ENCODE measurements around the gene PROSER2. TPM values are rescaled to one million over a fixed set of nuclear protein-coding genes. Genes with fewer than 3 reads are reported as not detected.

PROSER2 gene
- total and polyA plus RNA-seq, 10 donors, result 1.6 to 15.4 (median 6.1) TPM

GRCh38 chr10:11891776-11892486, 68.8 kb downstream of the PROSER2 start:
- Histone ChIP-seq H3K4me1 (peaks cover 0 to 1% (median 0%) of the 10 kb centered on the region in 6 donors), H3K36me3 (no peaks in the 10 kb centered on the region), H3K27ac (no peak overlapping the region), H3K4me3 (no peak overlapping the region), H3K9me3 (no peaks in the 10 kb centered on the region), H3K27me3 (replicated peaks in 1 of 7) (no peaks in the 10 kb centered on the region)
- intact Hi-C loops (cut with DNase I; ENCODE audit: low total_unique reads), result no loop called here
- TF ChIP-seq CTCF (IDR thresholded peaks at IDR 0.05 in 8 of 11, conservative IDR thresholded peaks at IDR 0.05 in 3 of 11) (no peak), POLR2AphosphoS5 (IDR thresholded peaks at IDR 0.05) (no peak), POLR2A (IDR thresholded peaks at IDR 0.05) (no peak)
- peak; percentile 29 for DNase-seq
- WGBS, 5 donors, result 93 to 98% (median 95%) methylated on average over 22 of the region's 22 CpGs

- intact Hi-C loops (cut with DNase I; ENCODE audit: low total_unique reads), result no loop called here
- no peaks in the 10 kb centered on the region for H3K36me3 ChIP-seq
- peak; percentile 68 for DNase-seq
- WGBS, 5 donors, result 88 to 98% (median 91%) methylated on average over 15 to 22 of the region's 22 CpGs
- H3K4me1 ChIP-seq, result no peaks in the 10 kb centered on the region
- no peaks in the 10 kb centered on the region for H3K27me3 ChIP-seq (replicated peaks in 1 of 7)
- no peaks in the 10 kb centered on the region for H3K9me3 ChIP-seq
- TF ChIP-seq CTCF (IDR thresholded peaks at IDR 0.05 in 8 of 11, conservative IDR thresholded peaks at IDR 0.05 in 3 of 11) (no peak), POLR2AphosphoS5 (IDR thresholded peaks at IDR 0.05) (no peak), POLR2A (IDR thresholded peaks at IDR 0.05) (no peak)
- H3K27ac ChIP-seq, result no peak overlapping the region
- no peak overlapping the region for H3K4me3 ChIP-seq
These were observed 70.7 kb downstream of the PROSER2 start for GRCh38 chr10:11893749-11894278.

DNA sequence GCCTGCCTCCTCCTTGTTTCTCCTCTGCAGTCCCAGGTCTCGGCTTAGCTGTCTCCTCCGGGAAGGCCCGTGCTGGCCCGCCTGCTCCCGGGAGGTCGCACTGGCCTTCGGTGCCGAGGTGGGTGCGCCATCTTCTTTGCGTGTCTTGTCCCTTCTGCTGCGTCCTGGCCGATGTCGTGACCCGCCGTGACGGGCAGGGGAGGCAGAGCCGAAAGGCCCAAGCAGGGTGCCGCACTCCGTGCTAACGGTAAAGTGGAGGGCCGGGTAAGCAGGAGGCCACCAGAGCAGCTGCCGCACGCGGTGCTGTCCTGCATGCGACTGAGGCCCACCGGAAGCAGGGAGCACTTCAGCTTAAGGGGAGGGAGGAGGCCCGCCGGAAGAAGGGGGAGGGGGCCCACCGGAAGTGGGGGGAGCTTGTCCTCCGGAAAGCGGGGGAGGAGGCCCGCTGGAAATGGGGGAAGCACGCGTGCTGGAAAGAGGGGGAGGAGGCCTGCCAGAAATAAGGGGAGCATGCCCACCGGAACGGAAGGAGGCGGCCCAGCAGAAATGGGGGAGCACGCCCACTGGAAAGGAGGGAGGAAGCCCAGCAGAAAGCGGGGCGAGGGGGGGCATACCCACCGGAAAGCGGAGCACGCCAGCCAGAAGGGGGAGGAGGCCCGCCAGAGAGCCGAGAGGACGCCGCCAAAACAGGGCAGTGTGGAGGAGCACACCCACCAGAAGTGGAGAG, 71.4 kb downstream of the PROSER2 start:
- peak; percentile 63 for DNase-seq
- Histone ChIP-seq H3K27ac (no peak overlapping the region), H3K27me3 (replicated peaks in 1 of 7) (no peaks in the 10 kb centered on the region), H3K36me3 (no peaks in the 10 kb centered on the region), H3K9me3 (no peaks in the 10 kb centered on the region), H3K4me3 (no peak overlapping the region), H3K4me1 (no peaks in the 10 kb centered on the region)
- WGBS, 5 donors, result 84 to 92% (median 90%) methylated on average over 33 to 47 of the region's 47 CpGs
- no peak for TF ChIP-seq CTCF (IDR thresholded peaks at IDR 0.05 in 8 of 11, conservative IDR thresholded peaks at IDR 0.05 in 3 of 11)
- intact Hi-C loops (cut with DNase I; ENCODE audit: low total_unique reads), result no loop called here

DNA sequence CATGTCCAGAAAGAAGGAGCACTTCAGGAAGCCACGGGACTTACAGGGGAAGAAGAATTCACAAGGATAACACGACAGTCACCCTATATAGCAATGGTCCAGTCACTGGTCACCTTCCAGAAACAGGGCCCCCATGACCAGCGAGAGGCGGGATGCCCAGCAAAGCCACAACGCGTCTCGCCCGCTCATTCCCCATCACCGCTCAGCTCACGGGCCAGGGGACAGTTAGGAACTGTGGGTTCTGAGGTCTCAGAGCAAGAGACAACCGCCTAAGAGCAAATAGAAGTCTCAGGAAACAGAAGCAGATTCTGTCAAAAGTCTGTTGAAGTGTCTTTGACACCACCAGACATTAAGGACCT, 71.9 kb downstream of the PROSER2 start:
- peak; percentile 42 for DNase-seq
- 92 to 96% (median 92%) methylated on average over 11 of the region's 11 CpGs for WGBS, 5 donors
- Histone ChIP-seq H3K9me3 (no peaks in the 10 kb centered on the region), H3K27ac (no peak overlapping the region), H3K4me3 (no peak overlapping the region), H3K27me3 (replicated peaks in 1 of 7) (no peaks in the 10 kb centered on the region), H3K4me1 (no peaks in the 10 kb centered on the region), H3K36me3 (no peaks in the 10 kb centered on the region)
- no peak for TF ChIP-seq CTCF (IDR thresholded peaks at IDR 0.05 in 8 of 11, conservative IDR thresholded peaks at IDR 0.05 in 3 of 11)
- no peak for TF ChIP-seq POLR2AphosphoS5 (IDR thresholded peaks at IDR 0.05)
- no peak for TF ChIP-seq POLR2A (IDR thresholded peaks at IDR 0.05)
- intact Hi-C loops (cut with DNase I; ENCODE audit: low total_unique reads), result no loop called here

Data from spleen (tissue), 11 donors.